SU-DHL-6 (cell line): ENCODE measurements around the gene DDX3X.
"Not testable (repeated sequence)": the region's sequence is repeated elsewhere in the genome, so short reads cannot be mapped to it uniquely, and the experiment has no call there.

Source experiments
- H2AFZ ChIP-seq: fragments of 200-600 bp; sonication (generic); 2 replicates; pipeline ENCODE4 v1.6.1; 2014; ENCODE audit warnings: low read depth, mild to moderate bottlenecking, moderate library complexity, mixed read lengths, antibody characterized with exemption, low read length; ENCODE audit not compliant: severe bottlenecking
- H3F3A ChIP-seq: fragments of 200-600 bp; shearing (Covaris generic); 2 replicates; pipeline ENCODE4 v1.6.0; 2016; ENCODE audit warnings: antibody characterized with exemption, mild to moderate bottlenecking; ENCODE audit not compliant: insufficient read depth
- H3K27ac ChIP-seq: fragments of 200-600 bp; sonication (generic); 2 replicates; pipeline ENCODE4 v1.5.1; 2016; ENCODE audit warnings: low read depth, mild to moderate bottlenecking, low read length, moderate library complexity, mixed read lengths
- H3K27me3 ChIP-seq: fragments of 200-600 bp; sonication (generic), shearing (Covaris generic); 2 replicates; pipeline ENCODE4 v1.6.0; 2014; ENCODE audit warnings: mild to moderate bottlenecking, low read length
- H3K36me3 ChIP-seq: fragments of 200-600 bp; sonication (generic); 2 replicates; pipeline ENCODE4 v1.6.1; 2014; ENCODE audit warnings: mild to moderate bottlenecking, low read length, mixed read lengths
- H3K4me2 ChIP-seq: fragments of 300-600, 200-600 bp; shearing (Covaris generic), sonication (generic); 2 replicates; pipeline ENCODE4 v1.6.0; 2014; ENCODE audit warnings: low read length, low read depth, mild to moderate bottlenecking; ENCODE audit not compliant: poor library complexity, severe bottlenecking
- H3K4me3 ChIP-seq: fragments of 200-600 bp; sonication (generic); 2 replicates; pipeline ENCODE4 v1.5.1; 2014; ENCODE audit warnings: antibody characterized with exemption, low read length, mild to moderate bottlenecking, mixed read lengths; ENCODE audit not compliant: insufficient read depth, poor library complexity, severe bottlenecking
- H3K79me2 ChIP-seq: fragments of 200-600 bp; sonication (generic); 2 replicates; pipeline ENCODE4 v1.6.1; 2014; ENCODE audit warnings: mild to moderate bottlenecking, low read length, moderate library complexity; ENCODE audit not compliant: insufficient read depth
- H3K9ac ChIP-seq: fragments of 200-600 bp; sonication (generic); 2 replicates; pipeline ENCODE4 v1.7.0; 2014; ENCODE audit warnings: mild to moderate bottlenecking, low read length
- H3K9me2 ChIP-seq: fragments of 200-600 bp; sonication (generic); replicated peaks from 2 replicates; pipeline ENCODE4 v1.6.1; 2014; ENCODE audit warnings: low read length; ENCODE audit not compliant: insufficient read depth
- H3K9me3 ChIP-seq: fragments of 200-600 bp; sonication (generic); 2 replicates; pipeline ENCODE4 v1.6.1; 2014; ENCODE audit warnings: low read length, mixed read lengths; ENCODE audit not compliant: insufficient read depth
- H4K20me1 ChIP-seq: fragments of 200-600 bp; sonication (generic); 2 replicates; pipeline ENCODE4 v1.6.1; 2014; ENCODE audit warnings: low read depth, mild to moderate bottlenecking, antibody characterized with exemption, low read length, moderate library complexity, mixed read lengths
- EZH2phosphoT487 ChIP-seq: fragments of 200-600 bp; sonication (generic), shearing (Covaris generic); conservative IDR thresholded peaks from 2 replicates; pipeline ENCODE4 v1.6.1; 2018; ENCODE audit warnings: mild to moderate bottlenecking, antibody characterized with exemption, low read length, moderate library complexity, mixed read lengths
- TF ChIP-seq, protein P1 (sequence below): fragments of 200-600 bp; sonication (generic); IDR thresholded peaks from one replicate; pipeline ENCODE4 v1.5.1; 2017; ENCODE audit warnings: antibody characterized with exemption, mild to moderate bottlenecking, low read length, moderate library complexity; ENCODE audit not compliant: insufficient read depth, poor library complexity, severe bottlenecking

The DDX3X gene

DNA sequence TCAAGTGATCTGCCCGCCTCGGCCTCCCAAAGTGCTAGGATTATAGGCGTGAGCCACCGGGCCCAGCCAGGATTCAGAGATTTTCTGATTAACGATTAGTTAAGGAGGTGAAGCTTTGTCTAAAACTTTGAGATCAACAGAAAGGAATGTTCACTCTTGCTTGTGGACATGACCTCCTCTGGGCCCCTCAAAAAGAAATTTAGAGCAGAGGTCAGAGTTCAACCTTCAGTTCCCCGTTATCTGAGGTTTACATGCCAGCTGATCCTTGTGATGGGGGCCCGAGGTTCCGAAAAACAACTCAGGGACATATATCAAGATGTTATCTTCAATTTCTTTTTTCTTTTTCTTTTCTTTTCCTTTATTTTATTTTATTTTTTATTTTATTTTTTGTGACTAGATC is 54.6 kb downstream of the DDX3X start:
- Histone ChIP-seq H3K4me3 (no peak overlapping the region), H3K9ac (no peak overlapping the region), H3K27me3 (no peaks in the 10 kb centered on the region), H3K9me3 (no peaks in the 10 kb centered on the region), H3F3A (no peaks in the 10 kb centered on the region), H3K4me2 (no peak overlapping the region), H3K36me3 (no peaks in the 10 kb centered on the region), H4K20me1 (no peaks in the 10 kb centered on the region), H3K9me2 (no peaks in the 10 kb centered on the region), H3K79me2 (no peaks in the 10 kb centered on the region), H3K27ac (no peak overlapping the region), H2AFZ (no peak overlapping the region)
- TF ChIP-seq, protein P1, sequence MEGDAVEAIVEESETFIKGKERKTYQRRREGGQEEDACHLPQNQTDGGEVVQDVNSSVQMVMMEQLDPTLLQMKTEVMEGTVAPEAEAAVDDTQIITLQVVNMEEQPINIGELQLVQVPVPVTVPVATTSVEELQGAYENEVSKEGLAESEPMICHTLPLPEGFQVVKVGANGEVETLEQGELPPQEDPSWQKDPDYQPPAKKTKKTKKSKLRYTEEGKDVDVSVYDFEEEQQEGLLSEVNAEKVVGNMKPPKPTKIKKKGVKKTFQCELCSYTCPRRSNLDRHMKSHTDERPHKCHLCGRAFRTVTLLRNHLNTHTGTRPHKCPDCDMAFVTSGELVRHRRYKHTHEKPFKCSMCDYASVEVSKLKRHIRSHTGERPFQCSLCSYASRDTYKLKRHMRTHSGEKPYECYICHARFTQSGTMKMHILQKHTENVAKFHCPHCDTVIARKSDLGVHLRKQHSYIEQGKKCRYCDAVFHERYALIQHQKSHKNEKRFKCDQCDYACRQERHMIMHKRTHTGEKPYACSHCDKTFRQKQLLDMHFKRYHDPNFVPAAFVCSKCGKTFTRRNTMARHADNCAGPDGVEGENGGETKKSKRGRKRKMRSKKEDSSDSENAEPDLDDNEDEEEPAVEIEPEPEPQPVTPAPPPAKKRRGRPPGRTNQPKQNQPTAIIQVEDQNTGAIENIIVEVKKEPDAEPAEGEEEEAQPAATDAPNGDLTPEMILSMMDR = no peak
- TF ChIP-seq EZH2phosphoT487 = no peak

GRCh38 chrX:41389311-41389888 is 55.4 kb downstream of the DDX3X start:
- H3K27ac ChIP-seq = no peak overlapping the region
- H3K9me2 ChIP-seq = no peaks in the 10 kb centered on the region
- no peaks in the 10 kb centered on the region for H3F3A ChIP-seq
- H3K9me3 ChIP-seq = no peaks in the 10 kb centered on the region
- no peak overlapping the region for H2AFZ ChIP-seq
- H3K79me2 ChIP-seq = no peaks in the 10 kb centered on the region
- H4K20me1 ChIP-seq = no peaks in the 10 kb centered on the region
- no peaks in the 10 kb centered on the region for H3K36me3 ChIP-seq
- no peak overlapping the region for H3K4me2 ChIP-seq
- no peak overlapping the region for H3K4me3 ChIP-seq
- no peak for TF ChIP-seq EZH2phosphoT487
- TF ChIP-seq, protein P1 = no peak
- H3K27me3 ChIP-seq = no peaks in the 10 kb centered on the region
- no peak overlapping the region for H3K9ac ChIP-seq

- H3K4me3 ChIP-seq, H3K9ac ChIP-seq, H3K9me2 ChIP-seq, H2AFZ ChIP-seq, H3K9me3 ChIP-seq, H3F3A ChIP-seq, H3K27me3 ChIP-seq, H4K20me1 ChIP-seq, H3K79me2 ChIP-seq, H3K36me3 ChIP-seq, H3K27ac ChIP-seq, H3K4me2 ChIP-seq: not testable (repeated sequence)
Observed at GRCh38 chrX:41390576-41390975, 56.6 kb downstream of the DDX3X start.

- Histone ChIP-seq H3K27ac (no peak overlapping the region), H3F3A (no peaks in the 10 kb centered on the region), H3K4me3 (no peak overlapping the region), H3K9me2 (no peaks in the 10 kb centered on the region), H3K9ac (no peak overlapping the region), H3K79me2 (no peaks in the 10 kb centered on the region), H4K20me1 (no peaks in the 10 kb centered on the region), H2AFZ (no peak overlapping the region), H3K36me3 (no peaks in the 10 kb centered on the region), H3K27me3 (no peaks in the 10 kb centered on the region), H3K9me3 (no peaks in the 10 kb centered on the region), H3K4me2 (no peak overlapping the region)
- TF ChIP-seq, protein P1 = no peak
- TF ChIP-seq EZH2phosphoT487 = no peak
Observed at GRCh38 chrX:41391606-41392005, 57.6 kb downstream of the DDX3X start.
